ENCODE data around the gene METTL1. TPM values are rescaled to one million over a fixed set of nuclear protein-coding genes. Genes with fewer than 3 reads are reported as not detected.

Gene METTL1
- total and polyA plus RNA-seq, 4 donors, result 2.8 to 11.2 (median 7.1) TPM

GRCh38 chr12:57737467-57738460, 34.1 kb downstream of the METTL1 start:
- Histone ChIP-seq H3K27me3 (ENCODE audit: control insufficient read depth in 4 of 4, insufficient read depth in 4 of 4, low read length in 3 of 4) (peaks cover 0 to 10% (median 4%) of the 10 kb centered on the region in 4 donors), H3K9me3 (ENCODE audit: control insufficient read depth in 4 of 4, low read length in 3 of 4) (no peaks in the 10 kb centered on the region), H3K4me3 (ENCODE audit: low read depth in 1 of 3, low read length in 3 of 3) (peak overlapping the region in 1 of 3 donors; percentile 24), H3K27ac (ENCODE audit: low read depth in 1 of 2, low read length in 2 of 2) (no peak overlapping the region), H3K9ac (ENCODE audit: low read depth in 1 of 2, low read length in 2 of 2) (no peak overlapping the region), H3K4me1 (ENCODE audit: control insufficient read depth in 4 of 4, insufficient read depth in 4 of 4, low read length in 3 of 4) (peaks cover 3 to 22% (median 15%) of the 10 kb centered on the region in 4 donors), H3K36me3 (ENCODE audit: control insufficient read depth in 4 of 4, insufficient read depth in 3 of 4, low read depth in 1 of 4, low read length in 3 of 4) (no peaks in the 10 kb centered on the region)
- DNase-seq (ENCODE audit: low spot score), result no peak
- no peak for TF ChIP-seq REST (IDR thresholded peaks at IDR 0.05)
- TF ChIP-seq RAD21 (IDR thresholded peaks at IDR 0.05), result no peak
- TF ChIP-seq FOXA2 (IDR thresholded peaks at IDR 0.05), result no peak
- TF ChIP-seq RXRA (IDR thresholded peaks at IDR 0.05), result no peak
- no peak for TF ChIP-seq EGR1 (IDR thresholded peaks at IDR 0.05; ENCODE audit: low read depth in 2 of 2)
- TF ChIP-seq HNF4G (IDR thresholded peaks at IDR 0.05), result no peak
- no peak for TF ChIP-seq SP1 (IDR thresholded peaks at IDR 0.05)
- TF ChIP-seq FOXA1 (IDR thresholded peaks at IDR 0.05), result no peak
- no peak for TF ChIP-seq YY1 (IDR thresholded peaks at IDR 0.05)
- TF ChIP-seq JUND (IDR thresholded peaks at IDR 0.05), result no peak
- no peak for TF ChIP-seq ZBTB33 (IDR thresholded peaks at IDR 0.05)
- no peak for TF ChIP-seq ATF3 (IDR thresholded peaks at IDR 0.05)
- TF ChIP-seq GABPA (IDR thresholded peaks at IDR 0.05 in 1 of 2, conservative IDR thresholded peaks at IDR 0.05 in 1 of 2), result no peak
- no peak for TF ChIP-seq CTCF (IDR thresholded peaks at IDR 0.05; ENCODE audit: low read depth, low read length, missing input control)
- no peak for TF ChIP-seq TAF1 (conservative IDR thresholded peaks at IDR 0.05)
- TF ChIP-seq MAX (IDR thresholded peaks at IDR 0.05), result no peak
- TF ChIP-seq HNF4A (conservative IDR thresholded peaks at IDR 0.05), result no peak
- WGBS, result 25% methylated on average over 110 of the region's 110 CpGs
